ENCODE data around the gene HEMGN.

GRCh38 chr9:97979788-97980478, 42.0 kb upstream of the HEMGN start:
- TF ChIP-seq CTCF (conservative IDR thresholded peaks at IDR 0.05 in 1 of 2, IDR thresholded peaks at IDR 0.05 in 1 of 2; ENCODE audit: low read depth in 1 of 2, low read length in 2 of 2) (no peak), EZH2 (IDR thresholded peaks at IDR 0.05; ENCODE audit: low read length, missing control alignments) (no peak)
